ENCODE results near the gene GUF1. TPM values are rescaled to one million over a fixed set of nuclear protein-coding genes. Genes with fewer than 3 reads are reported as not detected.

Gene GUF1, protein sequence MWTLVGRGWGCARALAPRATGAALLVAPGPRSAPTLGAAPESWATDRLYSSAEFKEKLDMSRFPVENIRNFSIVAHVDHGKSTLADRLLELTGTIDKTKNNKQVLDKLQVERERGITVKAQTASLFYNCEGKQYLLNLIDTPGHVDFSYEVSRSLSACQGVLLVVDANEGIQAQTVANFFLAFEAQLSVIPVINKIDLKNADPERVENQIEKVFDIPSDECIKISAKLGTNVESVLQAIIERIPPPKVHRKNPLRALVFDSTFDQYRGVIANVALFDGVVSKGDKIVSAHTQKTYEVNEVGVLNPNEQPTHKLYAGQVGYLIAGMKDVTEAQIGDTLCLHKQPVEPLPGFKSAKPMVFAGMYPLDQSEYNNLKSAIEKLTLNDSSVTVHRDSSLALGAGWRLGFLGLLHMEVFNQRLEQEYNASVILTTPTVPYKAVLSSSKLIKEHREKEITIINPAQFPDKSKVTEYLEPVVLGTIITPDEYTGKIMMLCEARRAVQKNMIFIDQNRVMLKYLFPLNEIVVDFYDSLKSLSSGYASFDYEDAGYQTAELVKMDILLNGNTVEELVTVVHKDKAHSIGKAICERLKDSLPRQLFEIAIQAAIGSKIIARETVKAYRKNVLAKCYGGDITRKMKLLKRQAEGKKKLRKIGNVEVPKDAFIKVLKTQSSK
- total RNA-seq, result 38.4 and 39.9 TPM in 2 replicates

DNA sequence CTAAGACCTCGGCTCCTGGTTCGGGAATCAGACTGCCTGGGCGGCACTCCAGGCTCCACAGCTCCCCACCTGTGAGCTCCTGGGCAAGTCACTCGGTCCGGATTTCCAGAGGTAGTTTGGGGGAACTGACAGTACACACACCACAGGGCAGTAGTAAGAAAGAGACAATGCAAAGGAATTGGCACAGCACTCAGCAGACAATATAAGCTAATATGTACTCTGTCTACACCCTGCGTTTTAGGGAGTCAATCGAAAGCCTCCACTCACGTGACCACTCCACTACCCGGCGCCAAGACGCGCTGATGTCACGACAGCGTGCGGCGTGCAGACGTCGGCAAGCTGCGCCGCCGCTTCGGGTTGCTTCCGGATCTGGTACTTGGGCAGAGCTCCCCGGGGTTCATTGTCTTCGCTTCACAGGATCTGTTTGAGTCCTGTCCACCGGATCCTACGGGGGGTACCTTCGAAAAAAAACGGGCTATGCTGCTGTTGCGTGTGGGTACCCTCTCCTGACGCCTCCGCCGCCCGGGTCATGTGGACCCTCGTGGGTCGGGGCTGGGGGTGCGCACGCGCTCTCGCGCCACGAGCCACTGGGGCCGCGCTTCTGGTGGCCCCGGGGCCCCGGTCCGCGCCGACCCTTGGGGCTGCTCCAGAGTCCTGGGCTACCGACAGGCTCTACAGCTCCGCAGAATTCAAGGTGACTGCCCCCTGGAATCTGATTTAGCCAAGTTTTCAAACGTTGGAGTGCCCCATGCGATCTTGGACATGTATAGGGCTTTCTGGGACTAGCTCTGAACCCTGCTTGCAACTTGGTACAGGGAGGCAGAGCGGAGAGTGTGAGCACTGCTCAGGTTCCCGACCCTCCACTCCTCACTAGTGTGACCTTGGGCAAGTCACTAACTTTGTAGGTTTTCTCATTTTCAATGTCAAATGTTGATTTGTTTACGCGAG, at the start of gene GUF1:
GUF1 (plus strand) TSS at position 327 of the 948 bp plus-strand sequence; CDS start at position 530, 203 bp downstream.
- Mint-ChIP-seq H3K27ac (peak within 1 kb of the TSS; percentile 98), H3K4me3 (peak within 1 kb of the TSS; percentile 98), H3K4me1 (peaks cover 26% of the 10 kb centered on the region), H3K9me3 (no peaks in the 10 kb centered on the region), H3K27me3 (peaks cover 9% of the 10 kb centered on the region), H3K36me3 (ENCODE audit: low read depth) (peaks cover 23% of the 10 kb centered on the region)
- intact Hi-C loops (cut with micrococcal nuclease), result loop anchor here (1.0 to 2.0 kb wide), 3 partner anchors 18 to 230 kb away; partner anchors contain the start of genes GNPDA2 and KCTD8
- DNase-seq, result peak; percentile 97

GRCh38 chr4:44629280-44629866, 48.8 kb upstream of the GUF1 start:
- no peak overlapping the region for H3K27ac Mint-ChIP-seq
- DNase-seq, result peak; percentile 79
- intact Hi-C loops (cut with micrococcal nuclease), result loop anchor here (5.0 kb wide), 1 partner anchor 182 kb away; the partner anchor contains the start of gene KCTD8
- H3K4me3 Mint-ChIP-seq, result no peak overlapping the region
- no peaks in the 10 kb centered on the region for H3K27me3 Mint-ChIP-seq
- no peaks in the 10 kb centered on the region for H3K9me3 Mint-ChIP-seq
- no peaks in the 10 kb centered on the region for H3K36me3 Mint-ChIP-seq (ENCODE audit: low read depth)
- H3K4me1 Mint-ChIP-seq, result no peaks in the 10 kb centered on the region

- Mint-ChIP-seq H3K27me3 (no peaks in the 10 kb centered on the region), H3K4me3 (no peak overlapping the region), H3K36me3 (ENCODE audit: low read depth) (no peaks in the 10 kb centered on the region), H3K4me1 (no peaks in the 10 kb centered on the region), H3K9me3 (no peaks in the 10 kb centered on the region), H3K27ac (no peak overlapping the region)
- intact Hi-C loops (cut with micrococcal nuclease), result no loop called here
- no peak for DNase-seq
These were observed 46.1 kb upstream of the GUF1 start for GRCh38 chr4:44632089-44632488.

DNA sequence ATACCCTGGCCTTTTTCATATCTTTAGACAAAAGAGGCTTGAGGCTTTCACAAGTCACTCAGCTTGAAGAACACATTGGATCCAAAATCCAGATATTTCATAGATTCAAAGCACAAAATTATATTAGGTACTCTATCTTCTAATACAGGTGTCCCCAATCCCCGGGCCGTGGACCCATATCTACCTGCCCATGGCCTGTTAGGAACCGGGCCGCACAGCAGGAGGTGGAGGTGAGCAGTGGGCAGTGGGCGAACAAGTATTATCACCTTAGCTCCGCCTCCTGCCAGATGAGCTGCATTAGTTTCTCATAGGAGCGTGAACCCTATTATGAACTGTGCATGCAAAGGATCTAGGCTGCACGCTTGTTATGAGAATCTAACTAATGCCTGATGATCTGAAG, 45.5 kb upstream of the GUF1 start:
- Mint-ChIP-seq H3K27me3 (no peaks in the 10 kb centered on the region), H3K4me1 (no peaks in the 10 kb centered on the region), H3K4me3 (no peak overlapping the region), H3K9me3 (no peaks in the 10 kb centered on the region), H3K36me3 (ENCODE audit: low read depth) (no peaks in the 10 kb centered on the region), H3K27ac (no peak overlapping the region)
- no peak for DNase-seq
- intact Hi-C loops (cut with micrococcal nuclease), result no loop called here

- Mint-ChIP-seq H3K4me3 (no peak overlapping the region), H3K36me3 (ENCODE audit: low read depth) (no peaks in the 10 kb centered on the region), H3K27ac (no peak overlapping the region), H3K9me3 (no peaks in the 10 kb centered on the region), H3K27me3 (no peaks in the 10 kb centered on the region), H3K4me1 (no peaks in the 10 kb centered on the region)
- intact Hi-C loops (cut with micrococcal nuclease), result no loop called here
- no peak for DNase-seq
These were observed 40.1 kb upstream of the GUF1 start for GRCh38 chr4:44638091-44638490.

DNA sequence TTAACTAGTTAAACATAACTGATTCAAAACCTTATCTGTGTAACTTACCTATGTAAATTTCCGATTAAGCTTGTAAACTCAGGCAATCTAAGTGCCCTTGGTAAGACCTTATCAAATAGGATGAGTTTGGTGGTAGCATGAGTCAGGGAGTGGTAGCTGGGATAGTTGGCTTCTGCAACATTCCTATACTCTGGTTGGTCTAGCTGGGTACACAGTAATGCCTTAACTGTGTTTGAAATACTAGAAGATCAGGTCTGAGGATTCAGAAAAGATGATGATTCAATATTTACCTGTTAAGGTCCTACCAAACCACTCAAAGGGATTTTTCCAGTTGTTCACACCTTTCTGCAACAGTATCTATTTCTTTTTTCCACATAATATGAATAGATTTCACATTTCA, 32.1 kb upstream of the GUF1 start:
- Mint-ChIP-seq H3K36me3 (ENCODE audit: low read depth) (no peaks in the 10 kb centered on the region), H3K9me3 (no peaks in the 10 kb centered on the region), H3K4me3 (no peak overlapping the region), H3K27ac (no peak overlapping the region), H3K27me3 (no peaks in the 10 kb centered on the region), H3K4me1 (no peaks in the 10 kb centered on the region)
- DNase-seq, result no peak
- intact Hi-C loops (cut with micrococcal nuclease), result no loop called here

DNA sequence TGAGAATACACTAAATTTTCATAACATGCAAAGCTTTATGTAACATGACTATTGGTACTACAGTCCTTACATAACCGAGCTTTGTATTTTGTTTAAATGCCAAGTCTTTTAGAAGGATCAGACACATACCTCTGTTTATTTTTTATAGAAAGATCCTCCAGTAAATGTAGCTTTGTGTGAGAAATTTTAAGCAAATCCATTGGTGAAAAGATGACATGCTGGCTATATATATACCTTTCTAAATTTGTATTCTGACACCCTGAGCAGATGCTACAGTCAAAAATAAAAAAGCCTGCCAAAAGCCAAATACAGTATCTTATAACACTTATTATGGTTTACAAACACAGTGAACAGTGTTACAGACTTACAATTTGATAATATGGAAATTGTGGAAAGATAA, 26.8 kb upstream of the GUF1 start, which contains the start of gene YIPF7:
YIPF7 (minus strand) TSS at position 201 of the 400 bp plus-strand sequence. CDS start 1,525 bp downstream, outside the sequence.
- Mint-ChIP-seq H3K27me3 (no peaks in the 10 kb centered on the region), H3K4me3 (no peak within 1 kb of the TSS), H3K9me3 (no peaks in the 10 kb centered on the region), H3K4me1 (no peaks in the 10 kb centered on the region), H3K27ac (no peak within 1 kb of the TSS), H3K36me3 (ENCODE audit: low read depth) (no peaks in the 10 kb centered on the region)
- intact Hi-C loops (cut with micrococcal nuclease), result no loop called here
- DNase-seq, result no peak

GRCh38 chr4:44652002-44652401, 26.2 kb upstream of the GUF1 start:
- Mint-ChIP-seq H3K9me3 (no peaks in the 10 kb centered on the region), H3K4me3 (no peak overlapping the region), H3K27me3 (no peaks in the 10 kb centered on the region), H3K36me3 (ENCODE audit: low read depth) (no peaks in the 10 kb centered on the region), H3K27ac (no peak overlapping the region), H3K4me1 (no peaks in the 10 kb centered on the region)
- no peak for DNase-seq
- intact Hi-C loops (cut with micrococcal nuclease), result no loop called here

GRCh38 chr4:44660396-44660795, 17.8 kb upstream of the GUF1 start:
- no peak for DNase-seq
- Mint-ChIP-seq H3K4me1 (no peaks in the 10 kb centered on the region), H3K4me3 (no peak overlapping the region), H3K9me3 (no peaks in the 10 kb centered on the region), H3K27ac (no peak overlapping the region), H3K36me3 (ENCODE audit: low read depth) (no peaks in the 10 kb centered on the region), H3K27me3 (peaks cover 4% of the 10 kb centered on the region)
- intact Hi-C loops (cut with micrococcal nuclease), result no loop called here

DNA sequence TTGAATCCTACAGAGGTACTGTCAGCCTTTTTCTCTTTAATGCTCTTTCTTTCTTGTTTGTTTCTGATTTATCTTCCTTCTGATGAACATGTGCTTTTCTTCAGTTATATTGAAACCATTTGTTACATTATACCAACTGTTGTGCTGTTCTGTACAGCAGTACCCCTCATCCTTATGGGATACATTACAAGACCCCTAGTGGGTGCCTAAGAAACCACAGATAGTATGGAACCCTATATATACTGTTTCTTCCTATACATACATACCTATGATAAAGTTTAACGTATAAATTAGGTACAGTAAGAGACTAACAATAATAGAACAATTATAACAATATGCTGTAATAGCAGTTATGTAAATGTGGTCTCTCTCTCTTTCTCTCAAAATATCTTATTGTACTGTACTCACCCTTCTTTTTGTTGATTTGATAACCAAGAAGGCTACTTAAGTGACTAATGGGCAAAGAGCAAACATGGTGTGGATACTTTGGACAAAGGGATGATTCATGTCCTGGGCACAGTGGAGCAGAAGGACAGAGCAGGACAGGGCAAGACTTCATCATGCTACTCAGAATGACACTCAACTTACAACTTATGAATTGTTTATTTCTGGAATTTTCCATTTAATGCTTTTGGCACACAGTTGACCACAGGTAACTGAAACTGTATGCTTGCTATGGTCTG, 16.1 kb upstream of the GUF1 start:
- Mint-ChIP-seq H3K27ac (no peak overlapping the region), H3K4me1 (no peaks in the 10 kb centered on the region), H3K27me3 (peaks cover 4% of the 10 kb centered on the region), H3K9me3 (no peaks in the 10 kb centered on the region), H3K36me3 (ENCODE audit: low read depth) (no peaks in the 10 kb centered on the region), H3K4me3 (no peak overlapping the region)
- DNase-seq, result no peak
- intact Hi-C loops (cut with micrococcal nuclease), result no loop called here

- H3K27me3 Mint-ChIP-seq, result peaks cover 4% of the 10 kb centered on the region
- no peaks in the 10 kb centered on the region for H3K9me3 Mint-ChIP-seq
- intact Hi-C loops (cut with micrococcal nuclease), result no loop called here
- H3K36me3 Mint-ChIP-seq (ENCODE audit: low read depth), result no peaks in the 10 kb centered on the region
- H3K4me3 Mint-ChIP-seq, result no peak overlapping the region
- no peak for DNase-seq
- no peak overlapping the region for H3K27ac Mint-ChIP-seq
- no peaks in the 10 kb centered on the region for H3K4me1 Mint-ChIP-seq
These were observed 15.6 kb upstream of the GUF1 start for GRCh38 chr4:44662623-44663005.

DNA sequence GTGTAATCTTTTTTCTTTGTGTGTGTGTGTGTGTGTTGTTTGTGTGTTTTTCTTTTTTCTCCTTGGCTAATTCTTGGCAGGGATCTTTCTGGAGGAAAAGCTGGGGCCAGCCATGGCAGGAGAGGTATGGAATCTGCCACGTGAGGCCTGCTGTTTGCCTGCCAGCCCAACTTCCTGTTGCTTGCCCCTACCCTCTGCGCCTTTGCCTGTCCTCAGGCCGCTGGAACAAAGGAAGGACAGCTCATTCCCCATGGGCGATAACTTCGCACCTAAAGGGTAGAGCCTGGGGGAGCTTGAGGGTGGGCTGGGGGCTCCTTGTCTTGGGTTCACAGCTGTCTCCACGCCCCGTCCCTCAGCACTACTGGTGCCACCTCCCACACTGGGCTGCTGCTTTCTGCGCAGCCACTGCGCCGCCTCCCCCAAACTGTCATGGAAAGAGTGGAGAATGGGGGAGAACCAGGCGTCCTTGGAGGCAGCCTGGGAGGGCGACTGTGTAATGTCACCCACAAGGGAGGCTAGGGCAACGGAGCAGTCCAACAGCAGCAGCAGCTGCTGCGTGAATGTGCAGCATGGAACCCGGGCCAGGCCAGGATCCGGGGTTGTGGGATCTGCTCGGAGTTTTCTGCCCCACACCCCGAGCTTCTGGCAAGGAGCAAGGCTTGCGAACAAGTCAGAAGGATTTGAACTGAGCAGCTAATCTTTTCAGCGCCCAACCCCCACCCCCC, 14.5 kb upstream of the GUF1 start:
- Mint-ChIP-seq H3K9me3 (no peaks in the 10 kb centered on the region), H3K4me1 (no peaks in the 10 kb centered on the region), H3K4me3 (no peak overlapping the region), H3K27ac (no peak overlapping the region), H3K27me3 (peaks cover 4% of the 10 kb centered on the region), H3K36me3 (ENCODE audit: low read depth) (no peaks in the 10 kb centered on the region)
- intact Hi-C loops (cut with micrococcal nuclease), result no loop called here
- no peak for DNase-seq
